HG03439 (cell line): ENCODE measurements around the gene ZNRF2.

Experiments used
- ATAC-seq: cut with Tn5 transposase; IDR thresholded peaks from one replicate; pipeline ENCODE4 v1.9.1; 2021; ENCODE audit warnings: mild to moderate bottlenecking, moderate library complexity; ENCODE audit not compliant: unreplicated experiment

Gene ZNRF2

GRCh38 chr7:30315589-30315988, 31.2 kb downstream of the ZNRF2 start:
- ATAC-seq, result no peak

- no peak for ATAC-seq
Measured at GRCh38 chr7:30320392-30320791, 36.0 kb downstream of the ZNRF2 start.

GRCh38 chr7:30321089-30321881, 36.9 kb downstream of the ZNRF2 start:
- ATAC-seq, result no peak

- ATAC-seq, result no peak
Measured at GRCh38 chr7:30321882-30322192, 37.4 kb downstream of the ZNRF2 start.

GRCh38 chr7:30322271-30323005, 38.0 kb downstream of the ZNRF2 start:
- peak; percentile 60 for ATAC-seq

- ATAC-seq, result peak; percentile 62
Measured at GRCh38 chr7:30323006-30323355, 38.6 kb downstream of the ZNRF2 start.

GRCh38 chr7:30327813-30328212, 43.4 kb downstream of the ZNRF2 start:
- ATAC-seq, result no peak

- ATAC-seq, result no peak
Measured at GRCh38 chr7:30328381-30328780, 44.0 kb downstream of the ZNRF2 start.

GRCh38 chr7:30329716-30330115, 45.3 kb downstream of the ZNRF2 start:
- ATAC-seq, result no peak

GRCh38 chr7:30330134-30331111, 46.0 kb downstream of the ZNRF2 start:
- peak; percentile 80 for ATAC-seq

GRCh38 chr7:30331338-30331737, 46.9 kb downstream of the ZNRF2 start:
- no peak for ATAC-seq

- ATAC-seq, result no peak
Measured at GRCh38 chr7:30332549-30332948, 48.2 kb downstream of the ZNRF2 start.

GRCh38 chr7:30335763-30336487, 51.5 kb downstream of the ZNRF2 start:
- ATAC-seq, result no peak

GRCh38 chr7:30344513-30344912, 60.1 kb downstream of the ZNRF2 start:
- ATAC-seq, result no peak

GRCh38 chr7:30347226-30348082, 63.1 kb downstream of the ZNRF2 start:
- ATAC-seq, result peak; percentile 24

- ATAC-seq, result peak; percentile 77
Measured at GRCh38 chr7:30348083-30348560, 63.7 kb downstream of the ZNRF2 start.

GRCh38 chr7:30349170-30349569, 64.8 kb downstream of the ZNRF2 start:
- ATAC-seq, result no peak

GRCh38 chr7:30349816-30350215, 65.4 kb downstream of the ZNRF2 start:
- no peak for ATAC-seq

- ATAC-seq, result no peak
Measured at GRCh38 chr7:30351286-30351685, 66.9 kb downstream of the ZNRF2 start.

- ATAC-seq, result no peak
Measured at GRCh38 chr7:30351724-30352123, 67.3 kb downstream of the ZNRF2 start.
